GM18498 (cell line): ENCODE data around the gene NR4A2.
A peak's percentile ranks its signal among the peaks of the same experiment; 100 is the strongest.

ENCODE experiments used
- ATAC-seq: cut with Tn5 transposase; IDR thresholded peaks from one replicate; pipeline ENCODE4 v1.9.1; 2021; ENCODE audit warnings: mild to moderate bottlenecking, moderate library complexity; ENCODE audit not compliant: unreplicated experiment

Gene NR4A2

DNA sequence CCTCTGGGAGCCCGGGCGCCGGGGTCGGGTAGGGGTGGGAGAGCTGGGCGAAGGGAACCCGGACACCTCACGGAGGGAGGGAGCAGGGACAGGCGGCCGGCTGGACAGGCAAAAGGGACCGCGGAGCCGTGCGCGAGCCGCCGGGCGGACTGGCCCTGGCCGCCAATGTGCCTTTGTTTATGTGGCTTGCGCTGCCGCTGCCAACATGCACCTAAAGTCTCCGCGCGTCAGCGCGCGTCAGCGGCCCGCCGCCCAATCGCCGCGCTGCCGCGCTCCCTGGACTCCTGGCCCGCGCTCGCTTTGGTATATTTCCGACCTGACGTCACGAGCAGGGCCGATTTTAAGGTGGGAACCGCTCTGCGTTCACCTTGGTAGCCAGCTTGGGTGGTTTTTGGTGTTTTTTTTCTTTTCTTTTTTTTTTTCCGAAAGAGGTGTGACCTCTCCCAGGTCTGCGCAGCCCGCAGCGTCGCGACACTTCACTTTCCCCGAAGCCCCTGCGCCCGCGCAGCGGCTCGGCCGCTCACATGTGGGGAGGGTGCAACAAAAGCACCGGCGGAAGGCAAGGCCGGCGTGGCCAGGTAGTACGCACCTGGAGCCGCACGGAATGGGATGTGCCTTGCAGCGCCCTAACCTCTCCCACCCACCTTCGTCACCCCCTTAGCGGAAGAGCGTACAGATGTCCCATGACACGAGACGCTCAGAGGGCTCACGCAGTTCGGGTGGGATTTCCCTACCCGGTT is at the start of gene NR4A2:
Gene NR4A2 (minus strand): TSS at position 188 of the 740 bp plus-strand sequence. CDS start 2,535 bp downstream, outside the sequence.
- ATAC-seq: peak; percentile 79

GRCh38 chr2:156380117-156380645 is 47.7 kb upstream of the NR4A2 start:
- peak; percentile 93 for ATAC-seq

DNA sequence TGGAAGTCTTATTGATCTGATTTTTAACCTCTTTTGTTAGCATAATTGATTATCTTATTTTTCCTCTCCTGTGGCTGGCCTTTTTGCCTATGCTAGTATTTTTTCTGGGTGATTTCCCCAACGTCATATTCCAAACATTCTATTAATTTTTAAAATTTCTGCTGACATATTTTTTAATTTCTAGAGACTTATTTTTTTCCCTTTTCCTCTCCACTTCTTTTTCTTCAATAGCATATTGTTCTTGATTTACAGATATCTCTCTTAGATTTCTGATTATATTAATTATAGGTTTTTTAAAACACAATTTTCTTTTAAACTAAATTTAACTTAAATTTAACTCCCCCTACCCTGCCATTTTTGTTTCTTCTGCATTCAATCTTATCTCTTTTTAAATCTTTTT is 47.2 kb upstream of the NR4A2 start:
- ATAC-seq: no peak

GRCh38 chr2:156379071-156379470 is 46.5 kb upstream of the NR4A2 start:
- ATAC-seq: no peak

GRCh38 chr2:156366753-156367152 is 34.2 kb upstream of the NR4A2 start:
- ATAC-seq: no peak

DNA sequence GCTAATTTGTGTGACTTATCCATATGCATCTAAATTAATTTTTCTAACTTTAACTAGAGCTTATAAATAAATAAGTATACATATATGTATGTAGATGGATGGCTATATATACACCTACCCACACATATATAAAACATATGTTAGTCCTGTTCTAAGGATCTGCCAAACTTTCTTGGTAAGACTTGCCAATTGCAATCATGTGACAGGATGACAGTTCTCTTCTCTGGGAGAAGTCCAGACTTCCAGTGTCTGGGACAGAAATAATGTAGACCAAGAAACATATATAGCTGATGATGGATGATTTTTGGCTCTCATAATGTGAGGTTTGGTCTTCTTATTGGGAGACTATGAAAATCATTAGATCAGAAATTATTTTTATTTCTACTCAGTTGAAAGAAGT is 30.6 kb upstream of the NR4A2 start:
- ATAC-seq: no peak

DNA sequence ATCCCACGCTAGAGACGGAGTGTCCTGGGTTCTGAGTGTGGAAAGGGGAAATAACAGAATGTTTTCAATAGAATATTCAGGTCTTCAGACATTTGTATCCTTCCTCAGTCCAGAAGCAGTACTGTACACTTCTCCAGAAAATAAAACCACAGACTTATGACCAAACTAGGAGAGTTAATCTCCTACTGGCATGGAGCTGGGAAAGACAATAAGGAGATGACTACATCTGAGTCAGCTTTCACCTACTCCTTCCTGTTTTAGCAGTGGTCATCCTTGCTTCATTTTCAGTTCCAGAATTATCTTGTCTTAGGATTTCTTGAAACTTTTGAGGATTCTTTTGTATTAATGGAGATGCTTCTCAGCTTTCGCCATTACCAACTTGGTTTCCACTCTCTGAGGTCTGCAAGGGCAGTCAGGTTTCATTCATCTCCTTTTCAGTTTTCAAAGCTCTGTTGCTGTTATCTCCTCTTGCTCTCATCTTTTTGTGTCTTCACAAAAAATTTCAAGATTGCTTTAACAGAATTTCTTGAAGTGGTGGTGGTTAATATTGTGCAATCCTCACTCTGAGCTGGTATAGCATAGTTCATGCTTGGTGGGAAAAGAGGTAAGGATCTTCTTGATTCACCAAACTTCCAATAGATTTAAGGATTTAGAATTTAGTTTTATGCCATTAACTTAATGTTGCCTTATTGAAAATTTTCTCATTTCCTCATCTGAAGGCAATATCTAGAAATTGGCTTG is 23.7 kb upstream of the NR4A2 start:
- ATAC-seq: no peak

- no peak for ATAC-seq
These were observed 20.4 kb upstream of the NR4A2 start for GRCh38 chr2:156352911-156353310.

DNA sequence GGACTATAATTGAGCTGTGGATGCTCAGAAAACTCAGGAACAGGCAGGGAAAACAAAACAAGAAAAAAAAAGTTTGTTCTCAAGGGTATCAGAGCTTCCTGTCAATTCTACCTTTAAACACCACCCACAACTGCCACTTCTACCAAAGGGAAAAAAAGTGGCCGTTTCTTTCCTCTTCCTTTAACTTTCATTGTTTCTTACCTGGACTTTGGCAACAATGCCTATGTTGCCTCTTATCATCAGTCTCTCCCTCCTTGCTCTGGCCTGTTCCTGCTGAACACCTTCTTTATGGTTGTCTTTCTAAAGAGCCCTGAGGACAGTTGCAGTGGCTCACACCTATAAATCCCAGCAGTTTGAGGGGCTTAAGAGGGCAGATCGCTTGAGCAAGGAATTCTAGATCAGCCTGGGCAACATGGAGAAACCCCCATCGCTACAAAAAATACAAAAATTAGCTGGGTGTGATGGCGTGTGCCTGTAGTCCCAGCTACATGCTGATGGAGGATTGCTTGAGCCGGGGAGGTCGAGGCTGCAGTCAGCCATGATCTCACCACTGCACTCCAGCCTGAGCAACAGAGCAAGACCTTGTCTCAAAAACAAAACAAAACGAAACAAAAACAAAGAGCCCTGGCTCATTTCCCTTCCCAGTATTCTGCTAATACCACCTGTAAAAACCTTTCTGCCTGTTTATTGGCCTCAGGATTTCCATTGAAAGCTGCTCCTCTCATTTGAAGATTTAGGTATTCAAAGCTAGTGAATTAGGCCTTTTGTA is 18.0 kb upstream of the NR4A2 start:
- ATAC-seq: no peak

- no peak for ATAC-seq
These were observed 17.1 kb upstream of the NR4A2 start for GRCh38 chr2:156349605-156350004.

GRCh38 chr2:156349161-156349560 is 16.6 kb upstream of the NR4A2 start:
- no peak for ATAC-seq

- no peak for ATAC-seq
These were observed 14.9 kb upstream of the NR4A2 start for GRCh38 chr2:156347431-156347830.

DNA sequence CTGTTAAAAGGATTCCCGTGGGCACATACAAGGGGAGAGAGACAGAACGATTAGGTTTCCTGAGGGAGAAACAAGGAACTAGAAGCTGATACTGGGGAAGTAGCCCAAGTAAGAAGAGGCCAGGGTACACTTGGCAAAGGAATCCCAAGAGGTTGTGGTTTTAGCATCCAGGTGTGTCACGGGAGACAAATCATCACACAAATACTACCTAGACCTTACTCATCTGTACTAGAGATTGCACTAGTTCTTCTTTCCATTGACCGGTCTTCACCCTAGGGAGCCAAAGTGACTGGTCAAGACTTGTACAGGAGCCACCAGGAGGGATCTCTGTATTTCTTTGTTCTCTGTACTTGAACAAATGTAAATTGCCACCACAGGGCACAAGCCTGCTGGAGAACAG is 14.2 kb upstream of the NR4A2 start:
- no peak for ATAC-seq

- ATAC-seq: no peak
These were observed 13.1 kb upstream of the NR4A2 start for GRCh38 chr2:156345582-156345981.

GRCh38 chr2:156343940-156344301 is 11.4 kb upstream of the NR4A2 start:
- ATAC-seq: no peak

GRCh38 chr2:156343096-156343939 is 10.8 kb upstream of the NR4A2 start:
- ATAC-seq: no peak

DNA sequence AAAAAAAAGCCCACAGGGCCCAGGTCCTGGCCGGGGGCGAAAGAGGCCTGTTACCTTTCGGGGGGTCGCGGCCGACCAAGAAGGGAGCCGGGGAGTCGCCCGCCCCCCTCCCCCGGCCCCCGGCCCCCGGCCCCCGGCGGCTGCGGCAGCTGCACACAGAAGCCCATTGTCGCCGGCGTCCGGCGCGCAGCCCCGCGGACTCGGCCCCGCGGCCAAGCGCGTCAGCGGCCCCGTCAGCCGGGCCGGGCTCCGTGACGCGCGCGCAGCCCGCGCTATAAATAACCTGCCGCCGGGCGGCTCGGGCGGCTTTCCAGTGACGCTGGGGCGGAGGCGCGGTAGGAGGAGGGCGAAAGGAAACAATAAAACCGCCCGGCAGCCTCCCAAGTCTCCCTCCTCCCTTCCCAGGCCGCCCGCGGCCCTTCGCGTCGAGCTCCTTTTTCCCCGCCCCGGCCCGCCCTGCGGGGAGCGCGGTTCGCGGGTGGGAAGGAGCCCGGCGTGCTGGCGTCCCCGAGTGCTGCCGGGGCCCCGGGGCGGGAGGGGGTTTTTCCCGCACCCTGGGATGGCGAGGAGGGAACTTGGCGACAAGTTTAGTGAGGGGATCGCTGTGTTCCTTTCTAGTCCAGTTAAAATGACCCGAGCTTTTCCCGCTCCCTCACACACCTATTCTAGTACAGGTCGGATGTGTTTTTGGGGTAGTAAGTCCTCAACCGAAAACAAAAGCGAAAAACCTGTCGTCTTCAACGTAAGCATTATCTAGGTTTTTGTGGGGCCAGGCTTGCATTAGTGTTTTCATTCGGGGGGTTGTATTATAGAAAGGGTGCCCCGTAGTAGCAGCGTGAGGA is 10.0 kb upstream of the NR4A2 start:
- ATAC-seq: peak; percentile 54

GRCh38 chr2:156341452-156342253 is 9.1 kb upstream of the NR4A2 start:
- ATAC-seq: peak; percentile 81
